ENCODE results near the gene PLSCR1.

PLSCR1 gene

GRCh38 chr3:146470425-146470990 lies 73.9 kb downstream of the PLSCR1 start:
- no peak for DNase-seq

GRCh38 chr3:146469150-146470017 lies 75.0 kb downstream of the PLSCR1 start, which contains the start of gene PLSCR2:
PLSCR2 (minus strand) TSS chr3:146469561; CDS start chr3:146459904, 9,657 bp downstream.
- peak; percentile 49 to 86 for DNase-seq

- no peak for DNase-seq
These were observed 75.7 kb downstream of the PLSCR1 start for GRCh38 chr3:146468671-146469149.

- DNase-seq, result no peak
These were observed 76.2 kb downstream of the PLSCR1 start for GRCh38 chr3:146468234-146468633.

- DNase-seq, result no peak
These were observed 77.8 kb downstream of the PLSCR1 start for GRCh38 chr3:146466604-146467003.

- DNase-seq, result no peak
These were observed 78.5 kb downstream of the PLSCR1 start for GRCh38 chr3:146465693-146466465.

All from NCI-H526 (cell line).